ENCODE results near the gene RIN3. TPM values are rescaled to one million over a fixed set of nuclear protein-coding genes. Genes with fewer than 3 reads are reported as not detected.

Gene RIN3
- total RNA-seq, 1 donor from 2014 or later = 70.6 TPM

DNA sequence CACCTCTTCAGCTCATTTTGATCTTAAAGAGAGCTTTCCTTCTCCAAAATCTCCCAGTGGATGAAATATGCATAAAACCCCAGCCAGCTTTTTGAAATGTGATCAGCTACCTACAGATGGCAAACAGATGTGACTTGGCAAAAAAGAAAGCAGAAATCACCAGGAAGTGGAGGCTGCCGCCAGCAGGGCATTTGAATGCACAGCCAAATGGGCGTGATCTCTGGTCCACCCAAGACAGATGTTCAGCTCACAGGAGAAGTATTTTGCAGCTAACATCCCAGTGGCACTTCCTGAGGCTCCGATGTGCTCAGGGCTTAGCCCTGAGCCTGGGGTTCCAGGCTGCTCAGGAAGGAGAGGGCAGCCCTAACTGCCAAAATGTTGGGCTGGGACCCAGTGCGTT is 156.6 kb downstream of the RIN3 start:
- DNase-seq = peak; percentile 57
- TF ChIP-seq, protein P1, sequence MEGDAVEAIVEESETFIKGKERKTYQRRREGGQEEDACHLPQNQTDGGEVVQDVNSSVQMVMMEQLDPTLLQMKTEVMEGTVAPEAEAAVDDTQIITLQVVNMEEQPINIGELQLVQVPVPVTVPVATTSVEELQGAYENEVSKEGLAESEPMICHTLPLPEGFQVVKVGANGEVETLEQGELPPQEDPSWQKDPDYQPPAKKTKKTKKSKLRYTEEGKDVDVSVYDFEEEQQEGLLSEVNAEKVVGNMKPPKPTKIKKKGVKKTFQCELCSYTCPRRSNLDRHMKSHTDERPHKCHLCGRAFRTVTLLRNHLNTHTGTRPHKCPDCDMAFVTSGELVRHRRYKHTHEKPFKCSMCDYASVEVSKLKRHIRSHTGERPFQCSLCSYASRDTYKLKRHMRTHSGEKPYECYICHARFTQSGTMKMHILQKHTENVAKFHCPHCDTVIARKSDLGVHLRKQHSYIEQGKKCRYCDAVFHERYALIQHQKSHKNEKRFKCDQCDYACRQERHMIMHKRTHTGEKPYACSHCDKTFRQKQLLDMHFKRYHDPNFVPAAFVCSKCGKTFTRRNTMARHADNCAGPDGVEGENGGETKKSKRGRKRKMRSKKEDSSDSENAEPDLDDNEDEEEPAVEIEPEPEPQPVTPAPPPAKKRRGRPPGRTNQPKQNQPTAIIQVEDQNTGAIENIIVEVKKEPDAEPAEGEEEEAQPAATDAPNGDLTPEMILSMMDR (IDR thresholded peaks at IDR 0.05) = no peak
- Histone ChIP-seq H3K9me3 (no peaks in the 10 kb centered on the region), H3K4me3 (no peak overlapping the region), H3K36me3 (peaks cover 28% of the 10 kb centered on the region), H3K27me3 (ENCODE audit: low read depth) (no peaks in the 10 kb centered on the region), H3K27ac (no peak overlapping the region), H3K4me1 (peaks cover 26% of the 10 kb centered on the region)
- intact Hi-C loops (cut with DNase I) = no loop called here
- ATAC-seq = peak; percentile 18 to 38

DNA sequence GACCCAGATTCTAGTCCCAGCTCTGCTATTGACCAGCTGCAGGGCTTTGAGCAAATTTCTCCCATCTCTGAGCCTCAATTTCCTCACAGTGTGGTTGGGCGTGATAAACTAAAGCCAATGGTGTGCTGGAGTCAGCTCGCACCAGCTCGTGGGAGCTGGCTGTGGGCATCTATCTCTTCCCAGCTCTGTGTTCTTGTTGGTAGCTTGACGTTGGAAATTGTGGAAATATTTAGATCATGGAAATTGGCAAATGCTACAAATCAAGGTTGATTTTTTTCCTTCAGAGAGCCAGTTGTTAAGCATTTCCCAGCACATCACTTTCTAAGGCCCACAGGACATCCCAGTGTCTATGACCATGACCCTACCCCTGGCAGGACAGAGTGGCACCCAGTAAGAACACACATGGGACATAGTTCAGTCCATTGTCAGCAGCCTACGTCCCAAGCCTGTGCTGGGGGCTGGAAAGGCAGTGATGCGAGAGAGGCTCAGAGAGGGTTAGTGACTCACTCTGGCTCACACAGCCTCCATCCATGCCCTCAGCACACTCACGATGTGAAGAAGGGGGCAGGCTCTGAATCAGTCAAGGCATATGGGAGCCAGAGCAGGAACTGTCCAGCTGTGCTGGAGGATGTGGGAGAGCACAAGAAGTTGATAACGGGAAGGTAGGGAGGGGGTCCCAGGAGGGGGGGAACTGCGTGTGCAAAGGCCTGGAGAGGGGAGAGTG is 157.2 kb downstream of the RIN3 start:
- no peak overlapping the region for H3K27ac ChIP-seq
- no peaks in the 10 kb centered on the region for H3K9me3 ChIP-seq
- peaks cover 30% of the 10 kb centered on the region for H3K36me3 ChIP-seq
- no peaks in the 10 kb centered on the region for H3K27me3 ChIP-seq (ENCODE audit: low read depth)
- DNase-seq = peak; percentile 19
- H3K4me1 ChIP-seq = peaks cover 28% of the 10 kb centered on the region
- TF ChIP-seq, protein P1 (IDR thresholded peaks at IDR 0.05) = no peak
- intact Hi-C loops (cut with DNase I) = no loop called here
- peak in 1 of 2 donors; percentile 6 for ATAC-seq
- no peak overlapping the region for H3K4me3 ChIP-seq

DNA sequence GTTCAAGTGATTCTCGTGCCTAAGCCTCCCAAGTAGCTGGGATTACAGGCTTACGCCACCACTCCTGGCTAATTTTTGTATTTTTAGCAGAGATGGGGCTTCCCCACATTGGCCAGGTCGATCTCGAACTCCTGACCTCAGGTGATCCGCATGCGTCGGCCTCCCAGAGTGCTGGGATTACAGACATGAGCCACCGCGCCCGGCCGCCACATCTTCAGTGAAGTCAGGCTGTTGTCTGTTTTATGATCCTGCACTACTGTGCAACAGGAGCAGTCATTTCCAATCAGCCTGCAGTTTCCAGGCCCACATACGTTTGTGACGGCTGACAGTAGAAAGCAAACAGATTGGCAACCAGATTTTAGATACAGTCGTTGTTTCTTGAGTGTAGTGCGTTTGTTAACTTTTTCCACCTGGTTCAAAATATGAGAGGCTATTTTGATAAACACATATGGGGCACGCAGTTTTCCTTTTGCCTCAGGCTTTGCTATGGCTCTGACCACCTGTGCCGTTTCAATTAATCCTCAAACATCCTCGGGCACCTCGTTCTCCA is 160.1 kb downstream of the RIN3 start:
- peaks cover 35% of the 10 kb centered on the region for H3K36me3 ChIP-seq
- intact Hi-C loops (cut with DNase I) = no loop called here
- H3K27ac ChIP-seq = no peak overlapping the region
- H3K27me3 ChIP-seq (ENCODE audit: low read depth) = no peaks in the 10 kb centered on the region
- ATAC-seq = no peak
- no peaks in the 10 kb centered on the region for H3K9me3 ChIP-seq
- peaks cover 34% of the 10 kb centered on the region for H3K4me1 ChIP-seq
- peak; percentile 32 for DNase-seq
- no peak overlapping the region for H3K4me3 ChIP-seq
- TF ChIP-seq, protein P1 (IDR thresholded peaks at IDR 0.05) = no peak

DNA sequence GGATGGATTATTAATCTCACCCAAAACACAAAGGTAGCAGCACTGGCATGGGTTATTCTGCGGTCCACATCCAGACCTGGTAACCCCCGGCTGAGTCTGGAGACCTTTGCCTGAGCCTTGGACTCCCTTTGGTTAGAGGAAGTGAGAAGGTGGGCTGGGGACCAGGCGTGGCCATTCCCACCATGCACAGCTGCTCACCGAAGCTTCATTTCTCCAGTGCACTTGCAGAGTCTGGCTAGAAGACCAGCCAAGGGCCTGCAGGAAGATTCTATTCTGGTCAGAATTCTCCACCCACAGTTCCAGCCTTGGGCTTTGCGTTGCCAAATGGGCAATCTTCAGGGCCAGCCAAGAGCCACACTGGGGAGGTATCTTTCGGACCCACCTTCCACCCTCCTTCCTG is 161.8 kb downstream of the RIN3 start:
- peak overlapping the region; percentile 31 for H3K27ac ChIP-seq
- intact Hi-C loops (cut with DNase I) = no loop called here

DNA sequence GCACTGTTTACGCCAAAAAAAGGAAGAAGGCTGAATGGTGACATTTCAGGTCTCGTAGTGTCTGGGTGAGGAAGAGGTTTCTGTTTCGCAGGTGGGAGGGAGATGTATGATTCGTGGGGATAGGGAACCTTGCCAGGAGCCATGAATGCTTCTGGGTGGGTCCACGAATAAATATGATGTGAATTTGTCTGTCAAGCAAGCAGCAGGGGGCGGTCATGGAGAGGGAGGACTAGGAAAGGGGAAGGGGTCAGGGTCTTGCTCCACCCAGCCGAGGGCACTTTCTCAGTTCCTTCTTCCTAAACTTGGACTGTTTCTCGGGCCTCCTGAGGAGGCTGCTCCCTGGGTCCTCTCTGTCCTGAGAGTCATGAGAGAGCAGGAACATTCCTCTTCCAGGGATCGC is 162.4 kb downstream of the RIN3 start:
- ATAC-seq (peak; percentile 42 to 62), DNase-seq (peak; percentile 73)
- peaks cover 50% of the 10 kb centered on the region for H3K36me3 ChIP-seq
- H3K27ac ChIP-seq = peak overlapping the region; percentile 31
- intact Hi-C loops (cut with DNase I) = no loop called here
- peaks cover 21% of the 10 kb centered on the region for H3K4me1 ChIP-seq
- no peaks in the 10 kb centered on the region for H3K9me3 ChIP-seq
- no peaks in the 10 kb centered on the region for H3K27me3 ChIP-seq (ENCODE audit: low read depth)
- TF ChIP-seq, protein P1 (IDR thresholded peaks at IDR 0.05) = no peak
- no peak overlapping the region for H3K4me3 ChIP-seq

More for the DNA sequence above, 161.8 kb downstream of the RIN3 start:
- no peak for DNase-seq
- Histone ChIP-seq H3K27me3 (ENCODE audit: low read depth) (no peaks in the 10 kb centered on the region), H3K4me3 (no peak overlapping the region), H3K9me3 (no peaks in the 10 kb centered on the region), H3K4me1 (peaks cover 21% of the 10 kb centered on the region), H3K36me3 (peaks cover 50% of the 10 kb centered on the region)
- ATAC-seq = no peak
- TF ChIP-seq, protein P1 (IDR thresholded peaks at IDR 0.05) = no peak

Data from lower lobe of right lung (tissue), 2 donors.